Spleen (tissue), 11 donors: Measurements from ENCODE around the gene CIB4. TPM values are rescaled to one million over a fixed set of nuclear protein-coding genes. Genes with fewer than 3 reads are reported as not detected.

Experiments
- DNase-seq: peaks from one replicate; pipeline ENCODE4 v3.0.0-alpha.2; 2020
- H3K27ac ChIP-seq, 8 donors: fragments of 200-600 bp; sonication (generic) in 7 of 8; 1 replicate in 4 of 8; 2 replicates in 4 of 8; pipeline versions ENCODE4 v1.5.0 to v1.8.0; 2016 to 2021; ENCODE audit warnings: inconsistent platforms in 4 of 8, mild to moderate bottlenecking in 4 of 8, moderate library complexity in 1 of 8
- H3K27me3 ChIP-seq, 7 donors: fragments of 200-600 bp; sonication (generic) in 6 of 7; replicated peaks in 1 of 7; 1 replicate in 4 of 7; 2 replicates in 3 of 7; pipeline versions ENCODE4 v1.5.0 to v1.8.0; 2016 to 2021; ENCODE audit warnings: inconsistent platforms in 3 of 7, mild to moderate bottlenecking in 1 of 7
- H3K36me3 ChIP-seq, 6 donors: fragments of 200-600 bp; sonication (generic) in 5 of 6; 1 replicate in 4 of 6; 2 replicates in 2 of 6; pipeline versions ENCODE4 v1.5.0 to v1.8.0; 2016 to 2021; ENCODE audit warnings: inconsistent platforms in 2 of 6
- H3K4me1 ChIP-seq, 6 donors: fragments of 200-600 bp; sonication (generic) in 5 of 6; 1 replicate in 3 of 6; 2 replicates in 3 of 6; pipeline versions ENCODE4 v1.5.0 to v1.8.0; 2016 to 2021; ENCODE audit warnings: inconsistent platforms in 3 of 6
- H3K4me3 ChIP-seq, 8 donors: fragments of 200-600 bp; sonication (generic) in 7 of 8; 1 replicate in 4 of 8; 2 replicates in 4 of 8; pipeline versions ENCODE4 v1.5.0 to v1.8.0; 2016 to 2021; ENCODE audit warnings: inconsistent platforms in 4 of 8, mild to moderate bottlenecking in 4 of 8, moderate library complexity in 2 of 8
- H3K9me3 ChIP-seq, 8 donors: fragments of 200-600 bp; sonication (generic) in 7 of 8; 1 replicate in 4 of 8; 2 replicates in 4 of 8; pipeline versions ENCODE4 v1.5.0 to v1.8.0; 2016 to 2021; ENCODE audit warnings: inconsistent platforms in 4 of 8
- POLR2A ChIP-seq, 3 donors: fragments of 450-650 bp; IDR thresholded peaks; one replicate each; pipeline ENCODE4 v1.5.1; 2017; ENCODE audit warnings: antibody characterized with exemption in 3 of 3, mild to moderate bottlenecking in 1 of 3
- POLR2AphosphoS5 ChIP-seq, 3 donors: sonication (generic); formaldehyde crosslinking; IDR thresholded peaks; one replicate each; pipeline ENCODE4 v1.5.1; 2017; ENCODE audit warnings: antibody characterized with exemption in 3 of 3
- WGBS, 5 donors: extraction: QIAGEN DNeasy Blood & Tissue Kit in 3 of 5; methylation state at CpG; one replicate each; pipeline versions ENCODE4 v1.1.5 to v1.1.7; 2013 to 2018; 5-methylcytosine and 5-hydroxymethylcytosine counted together
- intact Hi-C: fragments of 100-400 bp; cut with DNase I; formaldehyde crosslinking; loops from one replicate; pipeline ENCODE4 v1.15.0; 2023; ENCODE audit warnings: low total_unique reads
- polyA plus RNA-seq, 3 donors: library from polyadenylated mRNA; stranded (reverse); fragments of 200-250 nt; gene quantifications; one replicate each; pipeline ENCODE4 v1.2.1, GENCODE V29; 2013
- total RNA-seq, 7 donors: library from RNA; depleted of rRNA in 3 of 7; stranded (reverse); fragments of >200 nt in 3 of 7; fragmentation: NEBNext Ultra II Directional in 4 of 7; extraction: Animal tissue kit (Norgen Biotek cat#: 25700) in 4 of 7; gene quantifications; one replicate each; pipeline versions ENCODE4 v1.1.0 to v1.2.1, GENCODE V29; 2016 to 2021
- TF ChIP-seq, protein P1 (sequence below), 11 experiments: fragments of 200-600 bp in 7 of 11; fragments of 450-650 bp in 4 of 11; sonication (generic) in 4 of 11; IDR thresholded peaks in 8 of 11; conservative IDR thresholded peaks in 3 of 11; 1 replicate in 7 of 11; 2 replicates in 4 of 11; pipeline versions ENCODE4 v1.4.0 to v1.8.0; 2016 to 2021; ENCODE audit warnings: antibody characterized with exemption in 11 of 11, inconsistent platforms in 4 of 11, mild to moderate bottlenecking in 1 of 11
- donor health status: healthy with polysubstance abuse.
- donor health status: DM: no; HTN: no; CAD: no; lungs with moderate emphysema.
- donor health status: DM: no; HTN: no; CAD: no.
- donor health status: Bipolar disorder and iron deficiency.
- donor health status: healthy.
- donor health status: DM: no; HTN: no; CAD: no.
- donor health status: DM: yes; HTN: yes; CAD: no.

Gene CIB4
- total and polyA plus RNA-seq, 10 donors: not detected

DNA sequence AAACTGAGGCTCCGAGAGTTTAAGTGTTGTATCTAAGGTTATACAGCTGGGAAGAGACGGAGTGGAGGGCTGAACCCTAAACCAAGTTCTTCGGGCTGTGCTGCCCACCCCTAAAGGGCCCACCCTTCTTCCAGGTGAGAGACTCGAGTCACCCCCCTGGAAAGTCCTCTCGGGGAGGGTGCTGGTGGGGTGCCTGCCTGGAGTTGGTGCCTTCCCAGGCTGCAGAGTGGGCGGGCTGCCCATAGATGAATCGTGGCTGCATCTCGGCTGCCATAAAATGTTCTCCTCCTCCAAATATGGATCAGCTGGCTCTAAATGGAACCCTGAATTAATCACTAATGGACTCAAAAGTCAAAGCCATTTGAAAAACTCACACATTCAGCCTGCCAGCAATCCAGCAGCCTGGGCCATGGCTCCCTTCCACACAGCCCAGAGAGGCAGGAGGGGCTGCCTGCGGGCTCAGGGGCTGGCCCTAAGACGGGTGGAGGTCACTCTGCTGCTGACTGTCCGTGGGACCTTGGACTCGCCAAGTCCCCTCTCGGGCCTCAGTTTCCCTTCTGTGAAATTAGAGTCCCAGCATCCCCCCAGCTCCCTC is 7.7 kb downstream of the CIB4 start:
- intact Hi-C loops: no loop called here
- 75 to 95% (median 84%) methylated on average over 11 to 13 of the region's 13 CpGs for WGBS, 5 donors
- DNase-seq: peak; percentile 32
- Histone ChIP-seq H3K27ac (no peak overlapping the region), H3K4me1 (no peaks in the 10 kb centered on the region), H3K27me3 (peaks cover 0 to 13% (median 0%) of the 10 kb centered on the region in 7 donors), H3K36me3 (no peaks in the 10 kb centered on the region), H3K4me3 (no peak overlapping the region), H3K9me3 (no peaks in the 10 kb centered on the region)
- TF ChIP-seq POLR2AphosphoS5 (IDR thresholded peaks at IDR 0.05): no peak
- TF ChIP-seq, protein P1, sequence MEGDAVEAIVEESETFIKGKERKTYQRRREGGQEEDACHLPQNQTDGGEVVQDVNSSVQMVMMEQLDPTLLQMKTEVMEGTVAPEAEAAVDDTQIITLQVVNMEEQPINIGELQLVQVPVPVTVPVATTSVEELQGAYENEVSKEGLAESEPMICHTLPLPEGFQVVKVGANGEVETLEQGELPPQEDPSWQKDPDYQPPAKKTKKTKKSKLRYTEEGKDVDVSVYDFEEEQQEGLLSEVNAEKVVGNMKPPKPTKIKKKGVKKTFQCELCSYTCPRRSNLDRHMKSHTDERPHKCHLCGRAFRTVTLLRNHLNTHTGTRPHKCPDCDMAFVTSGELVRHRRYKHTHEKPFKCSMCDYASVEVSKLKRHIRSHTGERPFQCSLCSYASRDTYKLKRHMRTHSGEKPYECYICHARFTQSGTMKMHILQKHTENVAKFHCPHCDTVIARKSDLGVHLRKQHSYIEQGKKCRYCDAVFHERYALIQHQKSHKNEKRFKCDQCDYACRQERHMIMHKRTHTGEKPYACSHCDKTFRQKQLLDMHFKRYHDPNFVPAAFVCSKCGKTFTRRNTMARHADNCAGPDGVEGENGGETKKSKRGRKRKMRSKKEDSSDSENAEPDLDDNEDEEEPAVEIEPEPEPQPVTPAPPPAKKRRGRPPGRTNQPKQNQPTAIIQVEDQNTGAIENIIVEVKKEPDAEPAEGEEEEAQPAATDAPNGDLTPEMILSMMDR (IDR thresholded peaks at IDR 0.05 in 8 of 11, conservative IDR thresholded peaks at IDR 0.05 in 3 of 11): no peak
- TF ChIP-seq POLR2A (IDR thresholded peaks at IDR 0.05): no peak

DNA sequence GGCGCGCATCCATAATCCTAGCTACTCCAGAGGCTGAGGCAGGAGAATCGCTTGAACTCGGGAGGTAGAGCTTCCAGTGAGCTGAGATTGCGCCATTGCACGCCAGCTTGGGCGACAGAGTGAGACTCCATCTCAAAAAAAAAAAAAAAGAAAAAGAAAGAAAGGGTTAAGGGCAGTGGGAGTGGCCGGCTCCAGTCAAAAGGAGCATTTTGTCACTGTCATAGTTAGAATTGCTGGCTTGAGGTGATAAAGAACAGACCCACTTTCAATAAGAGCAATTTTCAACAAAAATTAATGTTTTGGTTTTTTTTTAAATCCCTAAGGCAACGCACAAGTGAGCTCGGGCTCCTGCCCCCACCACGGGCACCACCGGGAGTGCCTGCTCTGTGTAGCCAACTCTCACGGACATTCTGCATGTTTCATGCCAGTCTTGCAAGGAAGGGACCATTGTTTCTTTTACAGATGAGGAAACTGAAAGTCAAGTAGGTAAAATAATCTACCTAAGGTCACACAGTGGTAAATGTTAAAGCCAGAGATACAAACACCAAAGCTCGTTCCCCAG is 8.5 kb downstream of the CIB4 start:
- TF ChIP-seq POLR2AphosphoS5 (IDR thresholded peaks at IDR 0.05): no peak
- TF ChIP-seq, protein P1 (IDR thresholded peaks at IDR 0.05 in 8 of 11, conservative IDR thresholded peaks at IDR 0.05 in 3 of 11): no peak
- no peak for TF ChIP-seq POLR2A (IDR thresholded peaks at IDR 0.05)
- no peak for DNase-seq
- no peak overlapping the region for H3K4me3 ChIP-seq
- WGBS, 5 donors: 78 to 87% (median 81%) methylated on average over 14 of the region's 14 CpGs
- no peaks in the 10 kb centered on the region for H3K36me3 ChIP-seq
- no peaks in the 10 kb centered on the region for H3K4me1 ChIP-seq
- peaks cover 0 to 6% (median 0%) of the 10 kb centered on the region in 7 donors for H3K27me3 ChIP-seq
- no peak overlapping the region for H3K27ac ChIP-seq
- H3K9me3 ChIP-seq: no peaks in the 10 kb centered on the region
- intact Hi-C loops: no loop called here

DNA sequence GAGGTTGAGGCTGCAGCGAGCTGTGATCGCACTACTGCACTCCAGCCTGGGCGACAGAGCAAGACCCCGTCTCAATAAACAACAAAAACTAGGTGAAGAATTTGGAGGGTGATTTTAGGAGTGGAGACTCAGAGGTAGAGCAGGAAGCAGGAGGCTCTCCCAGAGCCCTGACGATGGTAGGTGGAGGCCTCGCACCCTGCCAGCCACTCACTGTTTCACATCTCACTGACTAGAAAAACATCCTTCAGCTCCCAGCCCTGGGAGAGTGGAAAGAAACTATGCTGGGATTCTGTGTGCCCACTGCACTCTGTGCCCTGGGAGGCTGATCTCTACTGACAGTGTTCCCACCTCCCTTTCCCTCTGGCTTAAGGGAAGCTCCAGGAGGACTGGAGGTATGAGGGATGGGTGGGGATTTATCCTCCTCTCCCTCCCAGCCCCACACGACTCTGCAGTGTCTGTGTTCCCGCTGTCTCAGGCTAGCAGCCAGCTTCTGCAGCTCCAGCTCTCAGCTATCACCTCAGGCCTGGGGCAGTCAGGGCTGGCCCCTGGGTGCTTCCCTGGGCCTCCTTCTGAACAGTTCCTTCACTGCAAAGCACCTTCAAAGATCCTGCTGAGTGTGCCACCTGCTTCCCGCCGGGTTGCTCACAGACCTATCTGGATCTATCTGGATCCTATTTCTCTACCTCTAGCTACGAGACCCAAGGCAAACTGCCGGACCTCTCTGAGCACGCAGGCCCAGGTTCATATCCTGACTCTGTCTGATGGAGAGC is 9.6 kb downstream of the CIB4 start:
- Histone ChIP-seq H3K27me3 (peaks cover 0 to 6% (median 0%) of the 10 kb centered on the region in 7 donors), H3K36me3 (no peaks in the 10 kb centered on the region), H3K4me1 (no peaks in the 10 kb centered on the region), H3K9me3 (no peaks in the 10 kb centered on the region), H3K4me3 (no peak overlapping the region), H3K27ac (no peak overlapping the region)
- TF ChIP-seq, protein P1 (IDR thresholded peaks at IDR 0.05 in 8 of 11, conservative IDR thresholded peaks at IDR 0.05 in 3 of 11): no peak
- TF ChIP-seq POLR2A (IDR thresholded peaks at IDR 0.05): no peak
- no peak for TF ChIP-seq POLR2AphosphoS5 (IDR thresholded peaks at IDR 0.05)
- intact Hi-C loops: no loop called here
- WGBS, 5 donors: 89 to 93% (median 90%) methylated on average over 11 to 13 of the region's 13 CpGs
- DNase-seq: peak; percentile 48
